Activated CD4-positive, alpha-beta memory T cell treated with anti-CD3 and anti-CD28 coated beads for 36 hours (primary cell): ENCODE measurements around the gene USP24. TPM values are rescaled to one million over a fixed set of nuclear protein-coding genes. Genes with fewer than 3 reads are reported as not detected.

Experiments used
- CTCF ChIA-PET: fragments of 350-600 bp; sonication (Branson Sonifier 250); formaldehyde crosslinking; loops from one replicate; lab custom pipeline; 2021; ENCODE audit warnings: antibody characterized with exemption, inconsistent platforms; lab: Charles Lee
- POLR2A ChIA-PET: fragments of 350-600 bp; sonication (Branson Sonifier 250); formaldehyde crosslinking; loops from one replicate; lab custom pipeline; 2021; ENCODE audit warnings: antibody characterized with exemption; lab: Charles Lee
- DNase-seq: peaks from one replicate; pipeline ENCODE4 v3.0.0-alpha.2; 2020
- H3K27ac Mint-ChIP-seq: one replicate; pipeline ENCODE4 v1.8.0; 2021; ENCODE audit warnings: mixed read lengths
- H3K27me3 Mint-ChIP-seq: one replicate; pipeline ENCODE4 v1.8.0; 2021; ENCODE audit warnings: mixed read lengths
- H3K36me3 Mint-ChIP-seq: one replicate; pipeline ENCODE4 v1.8.0; 2021; ENCODE audit warnings: mixed read lengths
- H3K4me1 Mint-ChIP-seq: one replicate; pipeline ENCODE4 v1.8.0; 2021; ENCODE audit warnings: low read depth, mixed read lengths
- H3K4me3 Mint-ChIP-seq: one replicate; pipeline ENCODE4 v1.8.0; 2021; ENCODE audit warnings: mild to moderate bottlenecking, mixed read lengths
- H3K9me3 Mint-ChIP-seq: one replicate; pipeline ENCODE4 v1.8.0; 2021; ENCODE audit warnings: mixed read lengths
- intact Hi-C: fragments of 100-400 bp; cut with micrococcal nuclease; formaldehyde crosslinking; loops from one replicate; pipeline ENCODE4 v1.15.1; 2023
- total RNA-seq, 2 experiments: library from RNA; stranded (reverse); gene quantifications; one replicate each; pipeline ENCODE4 v1.2.3, GENCODE V29; 2021

USP24 gene
- total RNA-seq, 2 experiments from 2014 or later, result 37.4 to 39.9 TPM

DNA sequence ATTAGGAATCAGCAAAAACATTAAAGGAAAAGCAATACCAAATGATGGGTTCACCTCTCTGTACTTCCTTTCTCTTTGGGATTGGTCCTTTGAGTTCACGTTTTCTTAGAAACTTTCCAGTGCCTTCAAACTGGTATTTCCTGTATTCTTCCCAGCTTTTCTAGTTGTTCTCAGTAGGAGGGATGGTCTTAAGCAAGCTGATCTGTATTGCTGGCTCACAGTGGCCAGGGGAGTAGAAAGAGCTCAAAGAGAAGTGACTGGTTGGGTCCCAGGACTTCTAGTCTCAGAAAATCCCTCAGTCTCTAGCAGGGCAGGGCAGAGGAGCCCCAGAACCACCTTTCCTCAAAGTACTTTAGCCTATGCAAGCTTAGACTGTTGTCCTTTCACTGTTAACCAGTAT lies 10.1 kb upstream of the USP24 start:
- peaks cover 5% of the 10 kb centered on the region for H3K36me3 Mint-ChIP-seq
- no peak for DNase-seq
- H3K27me3 Mint-ChIP-seq, result no peaks in the 10 kb centered on the region
- peaks cover 8% of the 10 kb centered on the region for H3K9me3 Mint-ChIP-seq
- POLR2A ChIA-PET, result no interaction called here
- no peak overlapping the region for H3K27ac Mint-ChIP-seq
- CTCF ChIA-PET, result no interaction called here
- no peaks in the 10 kb centered on the region for H3K4me1 Mint-ChIP-seq
- intact Hi-C loops, result no loop called here
- no peak overlapping the region for H3K4me3 Mint-ChIP-seq

DNA sequence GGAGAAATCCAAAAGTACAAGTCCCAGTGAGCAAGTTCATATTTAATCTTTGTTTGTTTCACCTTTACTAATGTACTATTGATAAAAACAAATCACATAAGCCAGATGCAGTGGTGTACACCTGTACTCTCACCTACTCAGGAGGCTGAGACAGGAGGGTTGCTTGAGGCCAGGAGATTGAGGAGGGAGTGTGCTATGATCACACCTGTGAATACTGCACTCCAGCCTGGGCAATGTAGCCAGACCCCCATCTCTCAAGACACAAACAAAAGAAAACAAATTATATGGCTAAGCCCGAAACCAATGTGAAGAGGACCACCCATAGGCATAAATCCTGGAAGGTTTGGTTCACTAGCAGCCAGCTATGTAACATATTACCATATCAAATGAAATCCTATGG lies 9.6 kb upstream of the USP24 start:
- Mint-ChIP-seq H3K4me1 (no peaks in the 10 kb centered on the region), H3K4me3 (no peak overlapping the region), H3K9me3 (peaks cover 8% of the 10 kb centered on the region), H3K27me3 (no peaks in the 10 kb centered on the region), H3K27ac (no peak overlapping the region), H3K36me3 (peaks cover 5% of the 10 kb centered on the region)
- intact Hi-C loops, result no loop called here
- ChIA-PET POLR2A (no interaction called here), CTCF (no interaction called here)
- DNase-seq, result no peak

DNA sequence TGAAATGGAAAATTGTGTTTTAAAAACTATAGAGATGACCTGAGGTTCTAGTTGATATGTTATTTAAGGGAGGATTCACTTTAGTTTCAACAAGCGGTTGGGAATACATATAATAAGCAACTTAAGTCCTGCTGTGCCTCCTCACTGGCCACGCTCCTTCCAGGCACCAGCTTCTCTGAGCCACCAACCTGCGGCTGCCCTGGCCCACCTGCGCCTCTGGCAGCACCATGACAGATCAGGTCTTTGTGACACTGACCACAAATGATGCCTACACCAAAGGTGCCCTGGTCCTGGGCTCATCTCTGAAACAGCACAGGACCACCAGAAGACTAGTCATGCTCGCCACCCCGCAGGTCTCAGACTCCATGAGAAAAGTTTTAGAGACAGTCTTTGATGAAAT lies 7.0 kb upstream of the USP24 start:
- Mint-ChIP-seq H3K27ac (no peak overlapping the region), H3K4me1 (peaks cover 10% of the 10 kb centered on the region), H3K4me3 (no peak overlapping the region), H3K9me3 (no peaks in the 10 kb centered on the region), H3K36me3 (peaks cover 1% of the 10 kb centered on the region), H3K27me3 (no peaks in the 10 kb centered on the region)
- DNase-seq, result no peak
- POLR2A ChIA-PET, result no interaction called here
- CTCF ChIA-PET, result no interaction called here
- intact Hi-C loops, result no loop called here

DNA sequence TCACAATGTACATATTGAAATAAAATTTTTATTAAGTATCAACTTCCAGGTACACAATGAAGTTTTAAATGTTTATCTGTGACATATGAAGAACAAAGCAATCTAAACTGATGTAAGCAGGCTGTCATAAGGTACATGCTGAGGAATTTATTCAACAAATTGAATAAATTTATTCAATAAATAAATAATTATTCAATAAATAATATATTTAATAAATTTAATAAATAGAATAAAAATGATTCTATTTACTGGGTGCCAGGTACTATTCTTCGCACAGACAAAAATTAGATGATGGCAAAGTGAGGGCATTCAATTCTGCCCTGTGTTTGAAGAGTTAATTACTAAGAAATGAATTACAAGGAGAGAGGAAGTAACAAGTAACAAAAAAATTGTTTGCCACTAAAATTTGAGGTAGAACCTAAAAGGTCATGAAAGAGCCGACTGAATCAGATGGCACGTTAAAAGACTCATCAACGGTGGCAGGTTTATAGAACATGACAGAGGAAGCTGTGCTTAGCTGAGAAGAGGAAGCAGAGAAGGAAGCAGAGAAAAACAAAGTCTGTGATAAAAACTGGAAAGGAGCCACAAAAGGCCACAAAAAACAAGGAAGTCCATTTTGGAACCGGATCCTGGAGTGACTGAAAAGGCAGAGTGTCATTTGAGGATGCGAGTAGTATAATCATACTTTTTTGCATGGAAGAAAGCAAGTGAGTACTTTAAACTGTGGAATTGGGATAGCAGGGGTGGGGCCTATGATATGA lies 2.2 kb upstream of the USP24 start:
- no peaks in the 10 kb centered on the region for H3K9me3 Mint-ChIP-seq
- intact Hi-C loops, result loop anchor here (5.0 kb wide), 1 partner anchor 40 kb away; no protein-coding TSS in a partner anchor
- peaks cover 1% of the 10 kb centered on the region for H3K36me3 Mint-ChIP-seq
- no peaks in the 10 kb centered on the region for H3K27me3 Mint-ChIP-seq
- peak overlapping the region; percentile 76 for H3K27ac Mint-ChIP-seq
- DNase-seq, result no peak
- peak overlapping the region; percentile 11 for H3K4me3 Mint-ChIP-seq
- H3K4me1 Mint-ChIP-seq, result peaks cover 33% of the 10 kb centered on the region
- ChIA-PET CTCF (interaction anchor here (0.6 to 1.4 kb wide), 2 partner anchors 8 to 61 kb away, joined by 3 to 5 read pairs; no protein-coding TSS in a partner anchor), POLR2A (no interaction called here)

DNA sequence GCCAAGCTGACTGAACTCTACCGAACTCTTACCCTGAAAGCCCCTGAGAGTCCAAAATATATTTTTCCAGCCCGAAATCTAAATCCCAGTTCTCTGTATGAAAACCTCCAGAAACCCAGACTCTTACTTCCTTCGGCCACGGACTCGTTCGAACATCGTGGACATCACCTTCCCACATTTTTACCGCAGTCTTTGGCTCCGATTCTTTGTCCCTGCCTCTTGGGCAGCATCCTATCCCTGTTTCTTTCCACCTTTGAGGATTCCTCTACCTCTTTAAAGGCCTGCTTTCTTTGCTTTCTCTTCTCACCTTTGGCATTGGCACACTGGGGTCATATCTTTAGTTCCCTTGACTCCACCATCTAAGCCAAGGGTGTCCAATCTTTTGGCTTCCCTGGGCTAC lies 932 bp upstream of the USP24 start:
- Mint-ChIP-seq H3K9me3 (no peaks in the 10 kb centered on the region), H3K36me3 (peaks cover 1% of the 10 kb centered on the region), H3K27me3 (no peaks in the 10 kb centered on the region), H3K27ac (peak overlapping the region; percentile 94), H3K4me1 (peaks cover 46% of the 10 kb centered on the region), H3K4me3 (peak overlapping the region; percentile 85)
- ChIA-PET CTCF (interaction anchor here (1.1 to 1.5 kb wide), 2 partner anchors 10 to 61 kb away, joined by 4 to 5 read pairs; no protein-coding TSS in a partner anchor), POLR2A (interaction anchor here (1.0 to 2.4 kb wide), 2 partner anchors 10 to 22 kb away, joined by 3 to 7 read pairs; no protein-coding TSS in a partner anchor)
- intact Hi-C loops, result loop anchor here (5.0 kb wide), 1 partner anchor 41 kb away; no protein-coding TSS in a partner anchor
- no peak for DNase-seq

DNA sequence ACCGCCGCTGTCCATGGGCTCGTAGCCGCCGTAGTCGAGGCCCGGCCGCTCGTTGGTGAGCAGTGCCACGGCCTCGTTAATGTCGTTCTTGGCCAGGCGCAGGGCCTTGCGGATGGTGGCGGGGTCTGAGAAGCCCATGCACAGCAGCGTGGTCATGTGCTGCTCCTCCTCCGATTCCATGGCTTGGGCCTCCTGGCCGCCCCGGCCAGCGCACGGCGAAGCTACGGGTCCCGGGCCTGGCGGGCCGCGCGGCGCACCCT lies 300 bp downstream of the USP24 start:
- POLR2A ChIA-PET, result interaction anchor here (0.8 to 2.4 kb wide), 3 partner anchors 9 to 21 kb away, joined by 3 to 7 read pairs (median 3); no protein-coding TSS in a partner anchor
- Mint-ChIP-seq H3K4me1 (peaks cover 57% of the 10 kb centered on the region), H3K4me3 (peak overlapping the region; percentile 94), H3K36me3 (peaks cover 1% of the 10 kb centered on the region), H3K27ac (peak overlapping the region; percentile 49), H3K27me3 (no peaks in the 10 kb centered on the region), H3K9me3 (no peaks in the 10 kb centered on the region)
- intact Hi-C loops, result loop anchor here (1.0 to 5.0 kb wide), 5 partner anchors 42 to 1163 kb away; partner anchors contain the start of genes TCEANC2 and TMEM59
- CTCF ChIA-PET, result interaction anchor here (1.5 to 2.5 kb wide), 2 partner anchors 9 to 71 kb away, joined by 5 to 13 read pairs; no protein-coding TSS in a partner anchor
- no peak for DNase-seq

DNA sequence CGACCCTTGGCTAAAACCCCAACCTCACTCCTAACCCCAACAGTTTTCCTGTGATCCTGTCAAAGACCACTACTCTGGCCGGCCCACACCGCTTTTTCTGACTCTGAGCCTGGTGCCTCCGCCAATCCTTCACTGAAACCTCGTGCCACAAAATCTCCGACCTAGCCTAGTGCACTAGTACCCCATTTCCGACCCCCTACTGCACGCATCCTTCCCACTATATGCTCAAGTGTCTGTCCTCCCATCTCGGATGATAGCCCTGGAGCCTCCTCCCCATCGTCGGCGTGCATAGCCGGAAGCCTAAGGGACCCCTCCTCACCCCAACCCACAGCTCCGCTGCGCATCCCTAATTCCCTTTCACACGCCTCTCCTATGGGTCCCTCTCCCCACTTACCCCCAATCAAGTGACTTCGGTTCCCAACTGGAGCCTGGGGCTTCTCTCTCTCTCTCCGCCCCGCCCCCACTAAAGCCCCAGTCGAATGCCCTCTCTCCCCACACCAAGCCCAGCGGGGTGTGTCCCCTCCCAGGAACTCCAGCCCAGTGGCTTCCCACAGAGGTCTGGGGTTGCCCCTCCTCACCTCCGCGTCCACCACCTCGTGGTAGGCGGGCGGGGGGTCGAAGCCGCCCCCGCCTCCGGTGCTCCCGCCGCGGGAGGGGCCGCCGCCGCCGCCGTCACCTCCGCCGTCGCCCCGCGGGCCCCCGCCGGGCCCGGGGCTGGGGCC lies 791 bp downstream of the USP24 start:
- Mint-ChIP-seq H3K4me3 (peak overlapping the region; percentile 94), H3K36me3 (peaks cover 1% of the 10 kb centered on the region), H3K27ac (peak overlapping the region; percentile 93), H3K9me3 (no peaks in the 10 kb centered on the region), H3K4me1 (peaks cover 62% of the 10 kb centered on the region), H3K27me3 (no peaks in the 10 kb centered on the region)
- CTCF ChIA-PET, result interaction anchor here (1.9 to 2.5 kb wide), 2 partner anchors 25 to 71 kb away, joined by 4 to 13 read pairs; no protein-coding TSS in a partner anchor
- intact Hi-C loops, result loop anchor here (1.0 to 5.0 kb wide), 3 partner anchors 49 to 1162 kb away; partner anchors contain the start of genes TCEANC2 and TMEM59
- POLR2A ChIA-PET, result interaction anchor here (0.8 to 2.4 kb wide), 2 partner anchors 9 to 11 kb away, joined by 3 to 7 read pairs; no protein-coding TSS in a partner anchor
- peak; percentile 54 for DNase-seq

DNA sequence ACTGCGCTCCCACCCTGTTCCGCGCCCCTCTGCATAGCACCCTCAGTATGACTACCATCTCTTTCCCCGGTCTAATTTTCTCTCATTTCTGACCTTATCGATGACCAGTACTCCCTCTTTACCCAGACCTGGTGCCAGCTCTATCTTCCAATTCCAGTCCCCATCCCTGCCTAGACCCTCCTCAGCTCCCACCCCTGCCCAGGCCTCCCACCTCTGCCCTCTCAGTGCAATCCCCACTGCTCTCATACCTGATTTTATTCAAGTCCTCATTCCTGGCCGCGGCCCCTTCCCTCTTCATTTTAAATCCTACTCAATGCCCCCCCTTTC lies 1.3 kb downstream of the USP24 start:
- Mint-ChIP-seq H3K4me1 (peaks cover 66% of the 10 kb centered on the region), H3K27me3 (no peaks in the 10 kb centered on the region), H3K36me3 (peaks cover 3% of the 10 kb centered on the region), H3K27ac (peak overlapping the region; percentile 93), H3K4me3 (peak overlapping the region; percentile 94), H3K9me3 (no peaks in the 10 kb centered on the region)
- intact Hi-C loops, result loop anchor here (1.0 to 5.0 kb wide), 4 partner anchors 9 to 1162 kb away; partner anchors contain the start of genes TCEANC2 and TMEM59
- CTCF ChIA-PET, result interaction anchor here (1.2 to 2.7 kb wide), 5 partner anchors 24 to 162 kb away, joined by 3 to 17 read pairs (median 4); no protein-coding TSS in a partner anchor
- POLR2A ChIA-PET, result interaction anchor here (0.9 to 2.1 kb wide), 3 partner anchors 10 to 21 kb away, joined by 3 to 7 read pairs (median 3); no protein-coding TSS in a partner anchor
- peak; percentile 37 for DNase-seq

DNA sequence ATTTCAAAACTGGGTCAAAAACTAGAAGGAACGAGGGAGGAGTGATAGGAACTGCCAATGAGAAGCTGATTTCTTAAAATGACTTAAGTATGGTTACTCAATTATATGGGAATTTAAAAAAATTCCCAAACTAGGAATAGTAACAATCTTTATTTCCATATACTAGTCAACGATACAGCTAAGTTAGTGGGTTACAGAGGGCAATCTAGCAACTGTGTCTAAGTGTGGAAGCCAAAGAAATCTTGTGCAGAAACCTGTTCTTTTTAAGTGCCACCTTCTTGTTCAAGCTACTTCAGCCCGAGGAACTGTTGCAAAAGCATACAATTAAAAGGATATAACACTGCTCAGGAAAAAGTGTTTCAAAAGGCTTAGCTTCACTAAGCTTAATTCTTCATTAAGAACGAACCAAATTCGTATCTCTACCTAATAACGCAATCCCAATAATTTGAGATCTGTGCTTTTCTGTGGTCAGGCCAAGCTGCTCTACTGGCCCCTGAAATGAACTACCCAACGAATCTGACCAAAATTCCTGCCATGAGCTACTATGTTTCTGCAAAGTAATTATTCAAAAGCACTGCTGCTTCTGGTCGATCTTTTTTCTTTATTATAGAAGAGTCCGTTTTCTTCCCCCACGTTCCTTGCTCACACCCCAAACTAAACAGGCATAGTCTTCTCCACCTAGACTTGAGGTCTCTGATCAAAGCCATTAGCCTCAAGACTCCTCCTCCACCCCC lies 1.8 kb downstream of the USP24 start:
- Mint-ChIP-seq H3K27ac (peak overlapping the region; percentile 93), H3K9me3 (no peaks in the 10 kb centered on the region), H3K27me3 (no peaks in the 10 kb centered on the region), H3K36me3 (peaks cover 3% of the 10 kb centered on the region), H3K4me3 (peak overlapping the region; percentile 94), H3K4me1 (peaks cover 65% of the 10 kb centered on the region)
- CTCF ChIA-PET, result interaction anchor here (1.2 to 2.7 kb wide), 5 partner anchors 23 to 162 kb away, joined by 3 to 17 read pairs (median 4); no protein-coding TSS in a partner anchor
- no peak for DNase-seq
- POLR2A ChIA-PET, result interaction anchor here (0.9 to 2.1 kb wide), 3 partner anchors 9 to 20 kb away, joined by 3 to 7 read pairs (median 3); no protein-coding TSS in a partner anchor
- intact Hi-C loops, result loop anchor here (1.0 to 5.0 kb wide), 2 partner anchors 8 to 1161 kb away; partner anchors contain the start of genes TCEANC2 and TMEM59

DNA sequence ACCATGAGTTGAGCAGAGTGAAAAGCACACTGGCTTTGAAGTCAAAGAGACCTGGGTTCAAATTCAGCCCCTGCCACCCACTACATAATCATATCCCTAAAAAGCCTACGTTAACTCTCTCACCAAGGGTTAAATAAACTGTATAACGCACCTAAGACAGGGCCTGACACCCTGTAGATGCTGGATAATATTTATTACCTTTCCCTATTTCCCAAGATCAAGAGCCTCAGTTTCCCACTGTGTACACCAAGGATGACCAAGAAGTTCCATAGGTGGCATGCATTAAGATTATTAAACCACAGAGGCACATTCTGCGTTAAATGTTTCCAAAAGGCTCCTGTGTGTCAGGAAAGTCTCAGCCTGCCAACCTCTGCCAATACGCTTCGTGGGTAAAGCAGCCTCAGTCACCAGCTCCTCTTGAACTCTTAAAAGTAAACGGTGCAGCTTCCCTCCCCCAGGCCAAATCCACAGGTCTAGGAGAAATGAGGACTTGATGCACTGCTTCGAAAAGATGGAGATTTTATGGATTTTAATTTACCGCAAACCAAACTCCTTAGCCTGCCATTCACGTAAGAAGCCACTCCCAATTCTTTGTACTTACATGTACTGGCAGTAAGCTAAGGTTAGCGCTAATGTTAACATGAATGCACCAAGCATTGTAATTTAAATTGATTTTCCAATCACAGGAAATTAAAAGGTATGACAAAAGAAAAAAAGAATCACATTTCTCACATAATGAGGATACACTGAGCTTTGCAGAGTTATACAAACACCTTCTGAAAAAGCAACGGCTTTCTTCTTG lies 2.6 kb downstream of the USP24 start:
- DNase-seq, result peak; percentile 22
- ChIA-PET POLR2A (interaction anchor here (1.3 to 2.1 kb wide), 2 partner anchors 12 to 20 kb away, joined by 3 to 7 read pairs; no protein-coding TSS in a partner anchor), CTCF (interaction anchor here (1.2 to 2.7 kb wide), 5 partner anchors 23 to 163 kb away, joined by 3 to 17 read pairs (median 4); no protein-coding TSS in a partner anchor)
- peak overlapping the region; percentile 93 for H3K27ac Mint-ChIP-seq
- H3K9me3 Mint-ChIP-seq, result no peaks in the 10 kb centered on the region
- peaks cover 63% of the 10 kb centered on the region for H3K4me1 Mint-ChIP-seq
- peaks cover 4% of the 10 kb centered on the region for H3K36me3 Mint-ChIP-seq
- intact Hi-C loops, result loop anchor here (1.0 to 5.0 kb wide), 2 partner anchors 7 to 1160 kb away; partner anchors contain the start of genes TCEANC2 and TMEM59
- H3K4me3 Mint-ChIP-seq, result peak overlapping the region; percentile 94
- no peaks in the 10 kb centered on the region for H3K27me3 Mint-ChIP-seq
